Measurements from ENCODE around the gene ZMYM2.
"Not testable (repeated sequence)": the region's sequence is repeated elsewhere in the genome, so short reads cannot be mapped to it uniquely, and the experiment has no call there.

Gene ZMYM2

DNA sequence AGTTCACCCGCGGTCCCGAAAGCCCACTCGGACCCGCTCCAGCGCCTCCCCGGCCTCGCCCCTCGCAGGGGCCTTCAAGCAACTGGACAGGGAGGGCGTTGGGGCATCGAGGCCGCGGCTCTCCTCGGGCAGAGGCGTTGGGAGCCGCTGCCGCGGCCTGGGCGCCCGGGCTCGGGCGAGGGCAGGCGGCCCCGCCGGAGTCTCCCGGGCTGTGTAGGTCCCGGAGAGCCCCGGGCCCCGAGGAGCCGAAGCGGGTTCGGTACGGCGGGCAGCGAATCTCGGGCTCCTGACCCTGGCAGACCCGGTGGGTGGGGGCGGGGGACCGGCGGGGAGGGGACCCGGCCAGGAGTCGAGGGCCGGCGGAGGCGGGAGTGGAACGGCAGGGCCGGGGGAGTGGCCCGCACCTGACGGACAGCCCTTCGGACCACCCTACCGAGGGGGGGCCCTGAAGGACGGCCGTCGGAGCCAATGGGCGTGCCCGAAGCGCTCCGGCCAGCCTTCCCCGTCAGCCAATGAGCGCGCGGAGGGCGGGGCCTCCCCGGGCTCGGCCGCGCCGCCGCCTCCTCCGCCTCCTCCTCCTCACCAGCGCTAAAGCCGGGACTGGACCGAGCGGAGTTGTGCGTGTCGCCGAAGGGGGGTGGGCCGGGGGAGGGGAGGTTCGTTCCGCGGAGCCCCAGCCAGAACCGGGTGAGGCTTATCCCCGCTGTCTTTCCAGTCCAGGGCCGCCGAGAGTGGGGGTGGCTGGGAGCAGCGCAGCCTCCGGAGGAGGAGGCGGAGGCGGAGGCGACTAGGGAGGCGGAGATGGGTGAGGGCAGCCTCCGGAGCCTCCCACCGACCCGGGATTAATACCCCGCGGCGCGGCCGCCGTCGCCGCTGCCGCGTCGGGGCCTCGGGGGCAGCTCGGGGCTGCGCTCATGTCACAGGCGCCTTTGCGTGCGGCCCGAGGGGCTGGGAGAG lies at the start of gene ZMYM2:
Gene ZMYM2, plus strand, starts transcription at position 573 of the 957 bp plus-strand sequence. CDS start 34,346 bp downstream, outside the sequence.
- peak; percentile 91 to 93 for DNase-seq

DNA sequence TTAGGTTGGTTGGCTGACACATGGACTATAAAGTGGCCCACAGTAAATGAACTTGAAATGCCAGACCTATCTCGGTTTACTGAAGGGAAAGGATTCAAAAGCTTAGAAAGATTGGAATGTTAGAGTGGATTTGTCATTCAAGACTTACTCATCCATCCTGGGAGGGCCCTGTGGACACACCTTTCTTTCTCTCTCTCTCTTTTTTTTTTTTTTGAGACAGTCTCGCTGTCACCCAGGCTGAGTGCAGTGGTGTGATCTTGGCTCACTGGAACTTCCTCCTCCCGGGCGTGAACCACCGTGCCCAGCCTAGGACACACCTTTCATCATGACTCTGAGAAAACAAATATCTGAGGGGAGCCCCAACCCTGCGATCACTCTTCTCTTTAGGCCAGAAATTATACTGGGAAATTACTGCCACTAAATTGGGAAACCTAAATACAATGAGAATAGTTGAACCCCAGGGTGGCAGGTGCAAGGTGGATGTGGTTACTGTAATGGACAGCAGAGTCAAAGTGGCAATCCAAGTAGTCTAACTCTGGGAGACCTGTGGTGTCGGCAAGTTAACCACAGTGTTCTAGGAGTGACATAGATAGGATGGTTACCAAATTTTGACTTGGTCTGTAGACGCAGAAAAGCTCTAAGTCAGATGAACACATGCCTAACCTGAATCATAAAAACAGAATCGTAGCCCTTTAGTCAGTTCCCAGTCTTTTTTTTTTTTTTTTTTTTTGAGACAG lies 48.0 kb upstream of the ZMYM2 start:
- DNase-seq: no peak

DNA sequence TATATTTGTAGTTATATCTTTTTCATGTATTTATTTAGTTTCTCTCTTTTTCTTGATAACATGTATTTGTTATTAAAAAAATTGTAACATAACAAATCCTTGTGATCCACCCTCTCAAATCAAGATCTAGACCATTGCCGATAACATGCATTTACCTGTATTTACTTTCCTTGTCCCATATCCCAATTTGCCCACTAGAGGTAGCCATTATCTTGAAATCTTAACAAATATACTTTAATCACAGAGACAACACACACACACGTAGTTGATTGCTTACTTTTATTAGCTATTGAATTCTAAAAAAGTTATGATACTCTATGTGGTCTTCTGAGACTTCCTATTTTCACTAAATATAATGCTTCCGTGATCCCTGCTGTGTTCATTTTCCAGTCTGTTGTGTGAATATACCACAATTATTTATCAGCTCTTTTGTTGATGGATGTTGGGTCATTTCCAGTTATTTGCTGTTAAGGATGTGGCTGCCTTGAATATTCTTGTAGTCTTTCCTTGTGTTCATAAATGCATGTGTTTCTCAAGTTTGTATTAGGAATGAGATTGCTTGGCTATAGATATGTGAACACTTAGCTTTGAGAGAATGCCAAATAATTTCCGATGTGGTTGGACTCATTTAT lies 31.3 kb upstream of the ZMYM2 start:
- no peak for DNase-seq

DNA sequence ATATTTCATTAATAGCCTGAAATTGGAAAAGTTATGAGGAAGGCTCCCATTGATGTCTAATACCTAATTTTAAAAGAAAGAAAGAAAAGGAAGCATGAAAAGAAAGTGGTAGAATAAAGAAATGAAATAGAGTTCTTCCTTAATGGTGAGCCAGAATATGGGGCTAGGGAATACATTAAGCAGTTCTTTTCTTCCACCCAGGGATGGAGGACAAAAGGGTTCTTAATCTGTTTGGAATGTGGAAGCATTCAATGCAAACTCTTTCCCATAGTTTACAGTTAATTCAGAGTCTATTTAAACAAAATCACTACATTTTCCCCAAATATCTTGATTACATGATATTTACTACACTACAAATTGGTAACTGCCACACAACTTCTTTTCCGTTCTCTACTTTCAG lies 18.4 kb upstream of the ZMYM2 start:
- DNase-seq: no peak

DNA sequence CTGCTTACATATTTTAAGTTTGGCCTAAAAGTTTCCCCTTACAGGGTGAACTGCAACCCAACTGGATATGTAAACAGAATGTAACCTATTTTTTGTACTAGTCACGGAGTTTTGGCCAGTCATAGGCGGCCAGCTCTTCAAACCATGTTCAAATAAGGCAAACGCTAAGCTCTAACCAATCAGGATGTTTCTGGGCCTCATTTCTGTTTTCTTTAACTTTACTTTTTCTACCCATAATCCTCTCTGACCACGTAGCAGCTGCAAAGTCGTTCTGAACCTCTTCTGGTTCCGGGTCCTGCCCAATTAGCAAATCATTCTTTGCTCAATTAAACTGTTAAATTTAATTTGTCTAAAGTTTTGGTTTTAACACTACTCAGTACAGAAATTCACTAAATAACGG lies 8.2 kb upstream of the ZMYM2 start:
- DNase-seq: no peak

DNA sequence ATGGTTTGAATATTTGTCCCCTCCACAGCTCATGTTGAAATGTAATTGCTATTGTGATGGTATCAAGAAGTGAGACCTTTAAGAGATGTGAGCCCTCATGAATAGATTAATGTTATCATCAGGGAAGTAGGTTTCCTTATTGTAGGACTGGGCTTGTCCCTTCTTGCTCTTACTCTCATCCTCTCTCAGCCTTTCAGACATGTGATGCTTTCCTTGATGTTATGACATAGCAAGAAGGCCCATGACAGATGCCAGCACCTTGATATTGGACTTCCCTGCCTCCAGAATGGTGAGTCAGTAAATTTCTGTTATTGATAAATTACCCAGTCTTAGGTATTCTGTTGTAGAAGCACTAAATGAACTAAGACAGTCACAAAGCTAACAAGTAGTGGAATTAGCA lies 5.7 kb upstream of the ZMYM2 start:
- no peak for DNase-seq

DNA sequence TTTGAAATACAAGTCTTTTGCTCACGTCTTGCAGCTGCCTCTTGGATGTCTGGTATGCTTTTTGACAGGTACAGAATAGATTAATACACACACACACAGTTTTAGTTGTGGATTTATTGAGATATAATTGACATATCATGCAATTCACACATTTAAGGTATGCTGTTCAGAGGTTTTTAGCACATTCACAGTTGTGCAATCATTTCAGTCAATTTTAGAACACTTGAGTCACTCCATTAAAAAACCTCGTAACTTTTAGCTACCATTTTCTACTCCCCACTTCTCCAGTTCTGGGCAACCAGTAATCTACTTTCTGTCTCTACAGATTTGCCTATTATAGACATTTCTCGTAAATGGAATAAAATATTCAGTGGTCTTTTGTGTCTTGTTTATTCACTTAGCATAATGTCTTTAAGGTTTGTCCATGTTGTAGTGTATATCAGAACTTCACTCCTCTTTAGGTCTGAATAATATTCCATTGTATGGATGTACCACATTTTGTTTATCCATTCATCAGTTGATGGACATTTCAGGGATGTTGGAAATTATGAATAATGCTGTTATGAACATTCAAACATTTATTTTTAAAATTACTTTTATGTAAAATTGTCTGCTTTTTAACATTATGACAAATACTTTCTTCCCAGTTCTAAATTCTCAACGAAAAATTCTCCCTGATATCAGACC lies 2.5 kb upstream of the ZMYM2 start:
- no peak for DNase-seq

DNA sequence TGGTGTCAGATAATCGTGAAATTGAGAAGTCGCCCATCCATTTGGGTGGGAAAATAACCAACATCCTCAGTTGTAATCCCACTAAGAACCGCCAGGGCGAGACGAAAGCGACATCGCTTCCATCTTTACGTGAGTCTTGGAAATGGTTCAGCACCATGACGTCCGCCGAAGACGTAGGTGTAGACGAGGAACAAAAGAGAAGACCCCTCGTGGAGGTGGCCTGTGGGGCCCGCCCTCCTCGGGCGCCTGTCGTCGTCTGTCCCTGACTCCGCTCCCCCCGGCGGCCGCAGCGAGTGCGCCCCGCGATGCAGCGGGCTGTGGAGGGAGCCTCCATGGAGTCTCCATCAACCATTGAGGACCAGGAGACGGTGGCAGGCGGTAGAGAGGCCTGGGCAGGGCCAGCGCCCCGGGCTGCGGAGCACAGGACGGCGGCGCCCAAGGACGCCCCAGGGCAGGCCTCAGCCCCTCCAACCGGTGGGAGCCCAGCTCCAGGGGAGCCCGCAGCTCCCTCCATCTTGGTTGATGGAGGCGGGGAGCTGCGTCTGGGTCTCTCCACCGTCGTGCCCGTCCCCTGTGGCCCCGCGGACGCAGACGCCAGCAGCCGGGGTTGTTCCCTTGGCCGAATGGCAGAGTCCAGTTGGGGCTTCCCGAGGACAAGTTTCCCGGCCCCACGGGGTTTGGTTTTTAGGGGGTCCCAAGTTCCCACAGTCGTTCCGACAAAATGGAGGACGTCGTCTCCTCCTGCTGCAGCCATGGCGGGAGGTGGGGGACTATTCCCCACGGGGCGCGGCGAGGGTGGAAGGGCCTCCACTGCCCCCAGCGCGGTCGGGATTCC lies 990 bp upstream of the ZMYM2 start:
- no peak for DNase-seq

DNA sequence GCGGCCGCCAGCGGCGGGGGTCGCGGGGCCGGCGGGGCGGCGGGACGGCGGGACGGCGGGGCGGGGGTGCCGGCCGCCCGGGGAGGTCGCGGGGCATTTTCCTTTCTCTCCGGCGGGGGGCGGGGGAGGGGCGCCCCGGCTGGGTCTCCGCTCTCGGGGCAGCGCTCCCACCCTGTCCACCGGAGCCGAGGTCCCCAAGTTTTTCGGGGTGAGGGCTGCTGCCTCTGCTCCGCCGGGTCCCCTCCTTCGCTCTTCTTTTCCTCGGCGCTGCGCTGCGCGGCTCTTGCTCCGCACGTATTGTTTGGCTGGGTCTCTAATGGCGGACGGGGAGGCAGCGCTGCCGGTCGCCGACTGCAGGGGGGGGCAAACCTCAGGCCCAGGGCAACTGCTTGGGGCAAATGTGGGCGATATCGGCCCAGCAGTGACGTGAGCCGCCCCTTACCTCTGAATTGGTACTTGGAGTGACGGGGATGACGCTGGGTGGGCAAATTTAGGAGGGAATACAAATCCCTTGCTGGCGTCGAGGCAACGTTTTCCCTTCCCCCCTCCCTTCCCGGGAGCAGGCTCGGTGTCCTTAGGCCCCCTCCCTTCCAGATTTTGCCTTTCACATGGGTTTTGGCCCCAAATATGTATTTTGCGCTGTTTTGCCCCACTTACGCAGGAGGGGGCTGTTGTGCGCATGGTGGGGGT lies 759 bp downstream of the ZMYM2 start:
- DNase-seq: no peak

DNA sequence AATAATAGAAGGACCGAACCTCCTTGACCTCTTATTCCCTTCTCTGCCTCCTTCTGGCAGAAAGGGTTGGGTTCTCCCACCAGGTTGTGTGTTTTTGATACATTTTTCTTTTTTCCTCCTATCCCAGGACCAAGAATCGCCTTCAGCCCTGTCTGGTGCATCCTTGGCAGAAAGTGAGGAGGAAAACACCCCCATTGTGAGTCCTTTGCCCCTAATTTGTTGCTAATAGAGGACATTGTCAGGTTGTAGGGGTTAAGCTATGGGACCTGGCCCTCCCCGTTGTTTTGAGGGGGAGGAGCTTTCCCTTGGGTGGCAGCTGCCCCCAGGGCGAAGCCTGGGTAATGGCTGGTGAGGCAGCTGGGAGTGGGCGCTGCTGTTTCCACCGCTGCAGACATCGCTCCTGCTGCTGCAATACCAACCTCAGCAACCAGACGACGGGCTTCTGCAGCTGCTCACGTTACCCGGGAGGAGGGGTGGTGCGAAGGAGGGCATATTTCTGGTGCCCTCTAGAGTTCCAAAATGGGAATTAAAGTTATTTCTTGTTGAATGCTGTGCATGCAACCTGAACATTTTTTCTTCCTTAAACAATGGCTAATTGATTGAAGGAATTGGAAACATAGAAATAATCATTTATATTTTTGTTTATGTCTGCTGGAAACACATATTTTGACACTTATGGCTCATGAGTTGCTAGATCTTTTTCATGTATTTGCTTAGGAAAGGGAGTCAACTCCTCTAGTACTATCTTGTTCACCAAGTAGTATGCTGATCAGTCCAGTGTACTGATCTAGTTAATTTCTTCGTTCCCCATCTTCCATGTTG lies 1.5 kb downstream of the ZMYM2 start:
- DNase-seq: peak in 1 of 2 experiments; percentile 15

DNA sequence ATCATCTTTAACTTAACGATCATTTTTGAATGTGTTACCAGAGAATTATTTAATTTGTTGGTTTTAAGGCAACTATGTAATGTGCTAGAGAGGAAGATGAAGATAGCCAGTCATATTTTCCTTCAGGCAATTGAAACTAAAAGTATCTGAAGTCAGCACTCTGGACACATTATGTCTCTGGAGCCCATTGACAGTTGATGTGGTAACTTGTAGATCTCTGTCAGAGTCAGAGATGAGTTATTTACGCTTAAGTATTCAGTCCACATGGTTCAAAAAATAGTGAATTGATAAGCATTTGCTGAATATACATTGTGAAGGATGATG lies 2.1 kb downstream of the ZMYM2 start:
- no peak for DNase-seq

DNA sequence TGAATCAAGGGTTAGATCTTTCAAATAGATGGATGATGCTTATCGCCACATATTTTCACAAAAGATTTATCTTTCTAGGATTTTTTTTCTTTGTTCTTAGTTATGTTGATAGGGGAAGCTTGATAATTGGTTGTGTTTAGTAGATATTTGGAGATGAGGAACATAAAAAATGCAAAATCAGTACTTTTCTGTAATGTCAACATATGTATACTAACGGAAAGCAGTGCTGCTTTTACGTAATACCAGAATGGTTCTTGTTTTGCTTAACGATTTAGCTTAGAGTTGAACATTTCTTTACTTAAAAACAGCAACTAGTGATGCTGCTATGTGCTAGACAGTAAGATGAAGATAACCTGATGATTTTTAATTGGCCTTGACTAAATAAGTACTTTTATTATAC lies 3.0 kb downstream of the ZMYM2 start:
- DNase-seq: no peak

DNA sequence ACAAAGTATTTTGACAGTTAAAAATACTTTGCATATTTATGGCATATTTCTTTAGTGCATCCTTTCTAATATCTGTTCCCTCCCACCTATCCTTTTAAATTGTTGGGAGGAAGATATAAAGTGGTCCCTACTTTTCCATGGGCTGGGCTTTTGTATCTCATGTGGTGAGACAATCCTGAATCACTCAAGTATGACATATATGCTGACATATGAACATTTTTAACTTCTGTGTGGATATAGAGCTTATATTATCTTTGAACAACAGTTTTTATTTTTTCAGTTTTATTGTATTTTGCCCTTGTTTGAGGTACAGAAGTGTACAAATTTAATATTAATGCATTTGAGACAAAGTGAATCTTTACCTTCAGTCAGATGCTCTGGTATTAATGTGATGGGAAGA lies 3.4 kb downstream of the ZMYM2 start:
- DNase-seq: no peak

DNA sequence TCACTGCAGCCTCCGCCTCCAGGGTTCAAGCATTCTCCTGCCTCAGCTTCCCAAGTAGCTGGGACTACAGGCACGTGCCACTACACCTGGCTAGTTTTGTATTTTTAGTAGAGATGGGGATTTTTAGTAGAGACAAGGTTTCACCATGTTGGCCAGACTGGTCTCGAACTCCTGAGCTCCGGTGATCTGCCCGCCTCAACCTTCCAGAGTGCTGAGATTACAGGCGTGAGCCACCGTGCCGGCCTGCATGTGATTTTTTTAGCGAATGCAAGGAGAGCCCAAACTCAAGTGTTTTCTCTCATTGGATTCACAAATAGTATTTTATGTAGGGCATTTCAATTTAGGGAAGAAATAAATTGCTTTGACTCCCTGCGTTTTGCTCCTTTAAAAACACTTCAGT lies 4.4 kb downstream of the ZMYM2 start:
- no peak for DNase-seq

DNA sequence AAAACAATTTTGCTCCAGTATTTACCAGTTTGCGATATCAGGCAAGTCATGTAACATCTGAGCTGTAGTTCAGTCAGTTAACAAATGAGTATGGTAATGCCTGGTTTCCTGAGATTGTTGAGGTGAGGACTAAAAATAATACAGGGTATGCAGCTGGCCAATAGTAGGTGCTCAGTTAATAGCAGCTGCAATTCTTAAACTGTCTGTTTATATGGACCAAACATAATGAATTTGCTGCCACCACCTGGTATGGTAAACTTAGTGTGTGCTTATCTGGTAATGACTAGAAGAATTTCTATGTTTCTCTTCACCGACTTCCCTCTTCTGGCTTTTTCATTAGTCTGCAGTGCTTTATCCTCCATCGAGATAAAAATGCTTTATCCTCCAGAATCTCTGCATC lies 9.1 kb downstream of the ZMYM2 start:
- no peak for DNase-seq

DNA sequence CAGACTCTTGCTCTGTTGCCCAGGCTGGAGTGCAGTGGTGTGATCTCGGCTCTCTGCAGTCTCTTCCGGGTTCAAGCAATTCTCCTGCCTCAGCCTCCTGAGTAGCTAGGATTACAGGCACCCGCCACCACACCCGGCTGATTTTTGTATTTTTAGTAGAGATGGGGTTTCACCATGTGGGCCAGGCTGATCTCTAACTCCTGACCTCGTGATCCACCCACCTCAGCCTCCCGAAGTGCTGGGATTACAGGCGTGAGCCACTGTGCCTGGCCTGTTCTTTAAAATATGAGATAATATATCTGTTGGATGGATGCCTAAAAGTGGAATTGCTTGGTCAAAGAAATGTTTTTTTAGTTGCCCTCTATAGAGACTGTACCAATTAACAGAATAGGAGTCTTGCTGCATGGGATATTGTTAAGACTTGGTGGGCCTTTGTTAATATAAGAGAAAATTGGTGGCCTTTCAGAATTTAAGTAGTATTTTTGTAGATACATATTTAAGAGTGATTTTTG lies 16.0 kb downstream of the ZMYM2 start:
- DNase-seq: not testable (repeated sequence)

DNA sequence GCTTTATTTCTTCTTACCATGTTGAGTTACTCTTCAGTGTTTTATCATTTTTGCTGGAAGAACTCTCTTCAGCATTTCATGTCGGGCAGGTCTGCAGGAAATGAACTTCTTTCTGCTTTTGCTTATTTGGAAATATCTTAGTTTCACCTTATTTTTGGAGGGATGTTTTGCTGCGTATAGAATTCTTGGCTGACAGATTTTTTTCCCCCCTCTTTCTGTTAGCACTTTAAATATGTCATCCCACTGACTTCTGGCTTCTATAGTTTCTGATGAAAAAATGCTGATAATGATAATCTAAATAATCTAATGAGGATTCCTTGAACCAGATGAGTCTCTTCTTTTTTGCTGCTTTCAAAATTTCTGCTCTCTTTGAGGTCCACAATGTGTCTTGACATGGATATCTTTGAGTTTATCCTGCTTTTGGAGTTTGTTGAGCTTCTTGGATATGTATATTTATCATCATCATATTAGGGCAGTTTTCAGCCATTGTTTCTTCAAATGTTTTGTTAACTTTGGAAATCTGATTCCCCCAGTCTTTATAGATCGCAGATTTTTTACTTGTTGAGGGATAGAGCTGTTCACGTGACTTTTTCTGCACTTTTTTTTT lies 20.4 kb downstream of the ZMYM2 start:
- DNase-seq: no peak

DNA sequence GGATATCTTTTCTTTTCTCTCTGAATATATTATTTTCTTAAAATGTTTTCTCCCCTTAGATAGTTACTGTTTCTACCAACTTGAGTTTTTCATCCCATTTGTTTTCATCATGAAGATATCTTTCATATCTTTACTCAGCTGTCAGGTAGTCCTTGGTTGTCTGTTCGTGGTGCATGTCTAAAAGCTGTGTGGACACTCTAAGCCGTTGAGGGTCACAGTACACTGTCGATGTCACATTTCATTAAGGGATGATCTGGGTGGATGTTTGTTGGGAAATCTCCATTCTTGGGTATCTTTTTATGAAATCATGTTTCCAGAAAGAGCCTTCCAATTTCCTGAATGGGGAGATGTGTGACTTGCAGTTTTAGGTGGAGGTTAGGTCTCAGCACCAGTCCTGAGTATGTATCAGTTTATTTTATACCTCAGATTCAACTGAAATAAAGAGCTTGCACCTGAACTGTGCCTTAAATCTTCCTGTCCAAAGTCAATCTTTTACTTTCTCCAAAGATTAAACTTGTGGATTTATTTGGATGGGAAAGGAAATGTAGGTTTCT lies 23.2 kb downstream of the ZMYM2 start:
- DNase-seq: no peak

DNA sequence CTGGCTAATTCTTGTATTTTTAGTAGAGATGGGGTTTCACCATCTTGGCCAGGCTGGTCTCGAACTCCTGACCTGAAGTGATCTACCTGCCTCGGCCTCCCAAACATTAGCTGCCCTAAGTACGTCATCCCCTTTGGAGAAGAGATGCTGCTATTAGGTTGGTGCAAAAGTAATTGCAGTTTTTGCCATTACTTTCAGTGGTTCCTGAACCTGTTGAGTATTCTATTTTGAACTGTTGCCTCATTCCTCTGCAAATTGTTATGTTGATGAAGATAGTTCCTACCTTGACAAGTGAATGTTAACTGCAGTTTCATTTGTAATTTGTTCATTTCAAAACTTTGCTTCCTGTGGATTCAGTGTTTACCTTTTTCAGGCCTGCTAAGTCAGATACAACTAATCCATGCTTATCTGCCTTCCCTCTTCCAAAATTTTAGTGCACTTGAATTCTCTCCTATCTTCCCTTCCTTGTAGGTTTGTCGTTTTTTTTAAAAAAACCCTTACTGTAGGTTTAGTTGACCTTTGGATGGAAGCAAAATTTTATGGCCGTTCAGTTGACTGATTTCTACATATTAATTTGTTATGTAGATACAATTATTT lies 24.0 kb downstream of the ZMYM2 start:
- DNase-seq: no peak
